GM12873 (cell line): ENCODE measurements around the gene CREB3L1.
A peak's percentile ranks its signal among the peaks of the same experiment; 100 is the strongest.

ENCODE experiments used
- TF ChIP-seq, protein P1 (sequence below): IDR thresholded peaks from 2 replicates; pipeline ENCODE4 v1.5.1; 2012; ENCODE audit warnings: low read depth, mild to moderate bottlenecking, moderate library complexity, low read length, control low read depth; ENCODE audit not compliant: insufficient read depth; ENCODE audit errors: missing control alignments

Gene CREB3L1

DNA sequence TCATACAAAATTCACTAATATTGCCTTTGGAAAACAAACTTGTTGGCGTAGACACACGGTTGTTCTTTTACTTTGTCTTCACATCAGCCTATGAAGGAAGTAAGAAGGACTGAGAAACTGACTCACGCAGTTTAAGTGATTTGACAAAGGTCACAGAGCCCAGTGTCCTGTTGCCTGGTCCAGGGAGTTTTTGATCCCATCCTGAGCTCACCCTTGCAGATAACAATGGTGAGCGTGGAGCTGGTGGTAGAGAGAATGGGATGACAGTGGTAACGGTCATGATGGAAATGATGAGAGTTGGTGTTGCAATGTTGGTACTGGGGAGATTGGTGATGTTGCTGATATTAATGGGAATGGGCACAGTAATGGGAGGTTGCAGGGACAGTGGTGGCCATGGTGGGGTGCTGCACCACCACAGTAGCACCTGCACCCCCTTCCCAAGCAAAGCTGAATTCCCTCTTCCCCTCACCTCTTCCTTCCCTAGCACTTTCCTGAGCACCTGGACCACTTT lies 22.0 kb downstream of the CREB3L1 start:
- TF ChIP-seq, protein P1, sequence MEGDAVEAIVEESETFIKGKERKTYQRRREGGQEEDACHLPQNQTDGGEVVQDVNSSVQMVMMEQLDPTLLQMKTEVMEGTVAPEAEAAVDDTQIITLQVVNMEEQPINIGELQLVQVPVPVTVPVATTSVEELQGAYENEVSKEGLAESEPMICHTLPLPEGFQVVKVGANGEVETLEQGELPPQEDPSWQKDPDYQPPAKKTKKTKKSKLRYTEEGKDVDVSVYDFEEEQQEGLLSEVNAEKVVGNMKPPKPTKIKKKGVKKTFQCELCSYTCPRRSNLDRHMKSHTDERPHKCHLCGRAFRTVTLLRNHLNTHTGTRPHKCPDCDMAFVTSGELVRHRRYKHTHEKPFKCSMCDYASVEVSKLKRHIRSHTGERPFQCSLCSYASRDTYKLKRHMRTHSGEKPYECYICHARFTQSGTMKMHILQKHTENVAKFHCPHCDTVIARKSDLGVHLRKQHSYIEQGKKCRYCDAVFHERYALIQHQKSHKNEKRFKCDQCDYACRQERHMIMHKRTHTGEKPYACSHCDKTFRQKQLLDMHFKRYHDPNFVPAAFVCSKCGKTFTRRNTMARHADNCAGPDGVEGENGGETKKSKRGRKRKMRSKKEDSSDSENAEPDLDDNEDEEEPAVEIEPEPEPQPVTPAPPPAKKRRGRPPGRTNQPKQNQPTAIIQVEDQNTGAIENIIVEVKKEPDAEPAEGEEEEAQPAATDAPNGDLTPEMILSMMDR = peak; percentile 23

DNA sequence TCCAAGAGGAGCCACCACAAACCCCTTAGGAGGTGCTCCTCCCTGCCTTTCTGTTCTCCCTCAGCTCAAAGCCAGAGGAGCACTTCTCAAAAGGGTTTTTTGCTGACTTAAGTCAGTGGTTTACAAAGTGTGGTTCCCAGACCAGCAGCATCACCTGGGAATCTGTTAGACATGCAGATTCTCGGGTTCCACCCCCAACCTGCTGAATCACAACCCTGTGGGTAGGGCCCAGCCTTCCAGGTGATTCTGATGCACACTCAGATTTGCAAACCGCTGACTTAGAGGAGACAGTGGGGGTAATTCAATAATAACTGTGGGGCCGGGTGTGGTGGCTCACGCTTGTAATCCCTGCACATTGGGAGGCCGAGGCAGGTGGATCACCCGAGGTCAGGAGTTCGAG lies 22.8 kb downstream of the CREB3L1 start:
- TF ChIP-seq, protein P1 = no peak

DNA sequence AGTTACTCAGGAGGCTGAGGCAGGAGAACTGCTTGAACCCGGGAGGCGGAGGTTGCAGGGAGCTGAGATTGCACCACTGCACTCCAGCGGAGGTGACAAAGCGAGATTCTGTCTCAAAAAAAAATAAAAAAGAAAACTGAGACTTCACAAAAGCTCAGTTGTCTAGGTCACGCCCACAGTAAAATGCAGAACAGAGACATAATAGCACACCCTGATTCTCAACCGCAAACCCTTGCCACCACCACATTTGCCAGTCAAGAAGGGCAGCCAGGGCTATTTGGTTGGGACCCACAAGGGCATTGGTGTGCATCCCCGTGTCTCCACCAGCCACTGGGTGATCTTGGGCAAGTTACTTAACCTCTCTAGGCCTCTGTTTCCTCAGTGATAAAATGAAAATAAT lies 25.4 kb downstream of the CREB3L1 start:
- TF ChIP-seq, protein P1 = no peak

DNA sequence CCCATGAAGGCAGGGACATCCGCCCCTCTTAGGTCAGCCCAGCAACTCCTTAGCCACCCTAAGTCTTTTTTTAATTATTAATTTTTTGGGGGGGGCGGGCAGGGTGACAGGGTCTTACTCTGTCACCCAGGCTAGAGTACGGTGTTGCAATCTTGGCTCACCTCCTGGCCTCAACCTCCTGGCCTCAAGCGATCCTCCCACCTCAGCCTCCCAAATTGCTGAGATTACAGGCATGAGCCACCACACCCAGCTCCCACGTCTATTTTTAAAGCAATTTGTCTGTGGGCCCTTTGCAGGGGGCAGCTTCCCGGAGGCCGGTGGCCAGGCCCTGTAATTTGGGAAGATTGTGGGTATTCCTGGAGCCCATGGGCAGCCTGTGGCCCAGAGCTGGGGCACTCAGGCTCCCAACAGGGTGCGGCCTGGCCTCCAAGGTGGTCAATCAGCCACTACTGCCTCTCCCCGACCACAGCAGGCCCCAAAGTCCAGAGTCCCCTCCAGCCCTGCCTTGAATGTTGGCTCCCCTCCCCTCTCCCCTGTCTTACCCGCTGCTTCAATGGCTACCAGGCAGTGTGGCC lies 27.2 kb downstream of the CREB3L1 start:
- TF ChIP-seq, protein P1 = no peak

DNA sequence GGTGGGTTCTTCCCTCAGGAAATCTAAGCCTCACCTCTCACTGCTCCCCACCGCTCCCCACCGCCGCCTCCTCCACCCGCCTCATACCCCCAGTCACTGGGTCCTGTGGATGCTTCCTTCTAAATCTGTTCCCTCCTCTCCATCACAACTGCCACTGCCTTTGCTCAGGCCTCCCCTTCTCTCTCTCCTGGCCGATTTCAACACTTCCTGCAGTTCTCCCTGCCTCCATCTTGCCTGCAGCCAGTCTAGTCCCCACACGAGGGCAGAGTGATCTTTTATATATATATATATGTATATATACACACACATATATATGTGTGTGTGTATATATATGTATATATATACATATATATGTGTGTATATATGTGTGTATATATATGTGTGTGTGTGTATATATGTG lies 27.8 kb downstream of the CREB3L1 start:
- TF ChIP-seq, protein P1 = no peak

DNA sequence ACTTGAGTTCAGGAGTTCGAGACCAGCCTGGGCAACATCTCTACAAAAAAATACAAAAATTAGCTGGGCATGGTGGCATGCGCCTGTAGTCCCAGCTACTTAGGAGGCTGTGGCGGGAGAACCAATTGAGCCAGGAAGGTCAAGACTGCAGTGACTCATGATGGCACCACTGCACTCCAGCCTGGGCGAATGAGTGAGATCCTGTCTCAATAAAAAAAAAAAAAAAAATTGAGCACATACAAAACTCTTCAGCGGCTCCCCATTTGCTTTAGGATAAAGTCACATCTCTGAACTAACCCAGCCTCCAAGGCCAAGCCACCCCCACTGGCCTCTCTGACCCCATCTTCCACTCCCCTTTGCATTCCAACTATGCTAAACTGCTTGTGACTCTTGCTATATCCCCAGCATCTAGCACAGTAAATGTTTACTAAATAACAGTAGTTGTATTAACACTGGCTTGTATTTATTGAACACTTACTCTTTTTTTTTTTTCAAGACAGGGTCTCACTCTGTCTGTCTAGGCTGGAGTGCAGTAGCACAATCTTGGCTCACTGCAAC lies 28.9 kb downstream of the CREB3L1 start:
- TF ChIP-seq, protein P1 = no peak

DNA sequence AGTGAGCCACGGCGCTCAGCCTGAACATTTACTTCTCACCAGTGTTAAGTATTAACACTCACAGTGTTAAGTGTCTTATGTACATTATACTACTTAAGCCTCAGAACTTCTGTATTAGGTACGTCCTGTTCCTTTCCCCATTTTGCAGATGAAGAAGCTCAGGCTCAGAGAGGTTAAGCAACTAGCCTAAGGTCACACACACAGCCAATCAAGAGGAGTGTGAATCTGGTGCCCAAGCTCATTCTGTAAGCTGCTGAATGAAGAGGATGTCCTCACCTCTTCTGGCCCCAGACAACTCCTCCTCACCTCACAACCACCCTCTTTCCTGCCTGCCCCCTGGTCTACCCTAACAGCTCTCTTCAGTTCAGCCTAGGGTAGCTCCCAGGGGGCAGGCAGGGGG lies 29.9 kb downstream of the CREB3L1 start:
- TF ChIP-seq, protein P1 = no peak
